H1 (cell line): ENCODE data around the gene DYSF. TPM values are rescaled to one million over a fixed set of nuclear protein-coding genes. Genes with fewer than 3 reads are reported as not detected.

Experiments used
- FOSL1 ChIP-seq: IDR thresholded peaks from 2 replicates; pipeline ENCODE4 v1.6.1; 2011; ENCODE audit warnings: mild to moderate bottlenecking, low read depth, low read length, moderate library complexity; ENCODE audit not compliant: insufficient read depth
- GTF2F1 ChIP-seq: IDR thresholded peaks from 2 replicates; pipeline ENCODE4 v1.6.1; 2012; ENCODE audit warnings: low read depth, low read length, improper control_type of control experiment, borderline replicate concordance
- HDAC2 ChIP-seq, 2 experiments: fragments of 300-600 bp in 1 of 2; sonication (generic) in 1 of 2; IDR thresholded peaks; 2 replicates each; pipeline ENCODE4 v1.6.1; 2011 to 2012; ENCODE audit warnings: low read depth in 2 of 2, low read length in 2 of 2, mild to moderate bottlenecking in 2 of 2, moderate library complexity in 2 of 2, borderline replicate concordance in 1 of 2, inconsistent platforms in 1 of 2
- NANOG ChIP-seq: IDR thresholded peaks from 2 replicates; pipeline ENCODE4 v1.6.1; 2011; ENCODE audit warnings: low read length, low read depth, mild to moderate bottlenecking, inconsistent platforms; ENCODE audit not compliant: insufficient read depth, poor library complexity, severe bottlenecking
- SAP30 ChIP-seq: fragments of 300-600 bp; sonication (generic); IDR thresholded peaks from 2 replicates; pipeline ENCODE4 v1.7.1; 2012; ENCODE audit warnings: low read length, moderate library complexity, mild to moderate bottlenecking, inconsistent platforms; ENCODE audit not compliant: insufficient read depth, insufficient replicate concordance
- SP1 ChIP-seq: IDR thresholded peaks from 2 replicates; pipeline ENCODE4 v1.6.1; 2011; ENCODE audit warnings: low read depth, low read length
- TEAD4 ChIP-seq: IDR thresholded peaks from 2 replicates; pipeline ENCODE4 v1.6.1; 2012; ENCODE audit warnings: low read depth, low read length, inconsistent platforms, mixed read lengths
- polyA plus RNA-seq, 7 experiments: library from polyadenylated mRNA; depleted of rRNA in 3 of 7; stranded (reverse) in 5 of 7; unstranded in 2 of 7; fragments of >200 nt in 5 of 7; fragments of 200-250 nt in 2 of 7; gene quantifications; 1 replicate in 5 of 7; 2 replicates in 1 of 7; 4 replicates in 1 of 7; pipeline versions ENCODE4 v1.2.1 to v1.2.3, GENCODE V29; 2011 to 2013; ENCODE audit warnings: missing spikeins in 2 of 7, mixed read lengths in 2 of 7
- total RNA-seq: library from RNA; stranded (reverse); fragmentation: NEBNext Ultra II Directional; extraction: Animal tissue kit (Norgen Biotek cat#: 25700); gene quantifications from 2 replicates; pipeline ENCODE4 v1.2.1, GENCODE V29; 2021

The DYSF gene
- total and polyA plus RNA-seq, 2 of the 8 experiments (the other 6 are each of a cell fraction or from before 2014, with no cell fraction given), result 5.8 to 7.1 TPM

DNA sequence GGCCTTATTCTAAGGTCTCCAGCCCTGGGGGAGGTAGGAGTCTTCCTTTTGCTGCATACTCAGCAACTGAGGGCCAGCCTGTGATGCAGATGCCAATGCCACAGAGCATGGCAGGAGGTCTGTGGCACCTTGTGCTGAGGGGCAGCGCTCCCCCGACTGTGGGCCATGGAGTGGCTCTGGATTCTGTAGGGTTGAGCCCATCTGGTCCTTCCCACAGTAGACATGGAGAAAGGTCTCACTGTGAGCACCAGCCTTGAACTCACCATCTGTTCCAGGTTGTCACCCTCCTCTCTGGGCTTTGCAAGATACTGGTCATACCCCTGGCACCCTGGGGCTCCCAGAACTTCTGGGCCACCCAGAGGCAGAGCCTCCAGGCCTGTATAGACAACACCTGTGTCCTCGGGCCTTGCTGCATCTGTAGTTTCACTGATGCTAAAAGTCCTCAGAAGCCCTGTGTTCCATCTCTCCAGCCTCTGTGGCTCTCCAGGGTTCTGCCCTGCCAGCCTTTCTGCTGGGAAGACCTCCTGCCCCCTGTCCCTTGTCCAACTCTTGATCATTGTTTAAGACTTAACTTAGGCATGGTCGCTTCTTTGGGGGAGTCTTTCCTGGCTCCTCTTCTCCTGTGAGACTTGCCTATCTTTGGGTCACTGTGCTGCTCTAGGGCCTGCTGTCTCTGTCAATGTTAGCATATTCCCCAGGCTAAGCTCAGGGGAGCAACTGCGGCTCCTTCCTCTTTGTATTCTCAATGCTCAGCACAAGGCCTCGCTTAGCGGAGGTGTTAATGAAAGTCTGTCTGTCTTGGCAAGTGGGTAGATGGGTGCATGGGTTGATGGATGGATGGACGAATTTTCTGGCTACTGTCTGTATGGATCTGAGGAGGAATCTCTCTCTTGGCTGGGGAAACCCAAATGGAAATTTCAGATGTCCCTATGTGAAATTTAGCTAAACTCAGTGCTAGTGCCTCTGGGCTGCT lies 160.9 kb downstream of the DYSF start (continued):
- TF ChIP-seq NANOG, result no peak
- no peak for TF ChIP-seq FOSL1
- no peak for TF ChIP-seq SAP30
- no peak for TF ChIP-seq GTF2F1
- no peak for TF ChIP-seq SP1
- no peak for TF ChIP-seq TEAD4
- no peak for TF ChIP-seq HDAC2 (IDR thresholded peaks at IDR 0.05; ENCODE audit: borderline replicate concordance in 1 of 2, low read depth in 2 of 2, low read length in 2 of 2)
